Endodermal cell (in vitro differentiated cells): ENCODE results near the gene ZC2HC1B. TPM values are rescaled to one million over a fixed set of nuclear protein-coding genes. Genes with fewer than 3 reads are reported as not detected.

ENCODE experiments used
- DNase-seq: peaks from one replicate; pipeline ENCODE4 v3.0.0-alpha.2; 2017
- H3K27ac ChIP-seq: 2 replicates; pipeline ENCODE4 v1.5.1; 2013; ENCODE audit warnings: mild to moderate bottlenecking, low read depth, low read length, moderate library complexity
- H3K27me3 ChIP-seq: 2 replicates; pipeline ENCODE4 v1.6.1; 2013; ENCODE audit warnings: mild to moderate bottlenecking, low read length, moderate library complexity; ENCODE audit not compliant: insufficient read depth, control insufficient read depth, poor library complexity, severe bottlenecking
- H3K36me3 ChIP-seq: 2 replicates; pipeline ENCODE4 v1.7.0; 2013; ENCODE audit warnings: mild to moderate bottlenecking, low read length, moderate library complexity; ENCODE audit not compliant: control insufficient read depth, insufficient read depth
- H3K4me1 ChIP-seq: one replicate; pipeline ENCODE4 v1.7.0; 2013; ENCODE audit warnings: low read length; ENCODE audit not compliant: control insufficient read depth, insufficient read depth
- H3K4me3 ChIP-seq: 2 replicates; pipeline ENCODE4 v1.5.1; 2013; ENCODE audit warnings: mild to moderate bottlenecking, low read length, moderate library complexity
- H3K9ac ChIP-seq: 2 replicates; pipeline ENCODE4 v1.6.1; 2013; ENCODE audit warnings: mild to moderate bottlenecking, low read length, moderate library complexity; ENCODE audit not compliant: poor library complexity, severe bottlenecking; ENCODE audit errors: extremely low read depth
- H3K9me3 ChIP-seq: 2 replicates; pipeline ENCODE4 v1.6.1; 2013; ENCODE audit warnings: mild to moderate bottlenecking, low read length, moderate library complexity; ENCODE audit not compliant: control insufficient read depth
- H3K27ac Mint-ChIP-seq: 2 replicates; pipeline ENCODE4 v1.8.0; 2020; ENCODE audit warnings: mixed read lengths
- H3K27me3 Mint-ChIP-seq: 2 replicates; pipeline ENCODE4 v1.8.0; 2021; ENCODE audit warnings: mild to moderate bottlenecking, mixed read lengths; ENCODE audit not compliant: insufficient read depth
- H3K36me3 Mint-ChIP-seq: 2 replicates; pipeline ENCODE4 v1.8.0; 2020; ENCODE audit warnings: low read depth, mixed read lengths
- H3K4me1 Mint-ChIP-seq: 2 replicates; pipeline ENCODE4 v1.8.0; 2020; ENCODE audit warnings: mixed read lengths
- H3K4me3 Mint-ChIP-seq: 2 replicates; pipeline ENCODE4 v1.8.0; 2020; ENCODE audit warnings: mild to moderate bottlenecking, moderate library complexity, mixed read lengths
- H3K9me3 Mint-ChIP-seq: 2 replicates; pipeline ENCODE4 v1.8.0; 2020; ENCODE audit warnings: mild to moderate bottlenecking, mixed read lengths
- WGBS, 2 experiments: methylation state at CpG; one replicate each; pipeline versions ENCODE4 v1.1.5 to v1.1.7; 2013; ENCODE audit warnings: missing lambda C conversion rate in 2 of 2, mixed read lengths in 1 of 2; ENCODE audit not compliant: insufficient coverage in 1 of 2, insufficient read length in 1 of 2; 5-methylcytosine and 5-hydroxymethylcytosine counted together
- total RNA-seq, 2 donors: library from RNA; stranded (reverse); fragmentation: NEBNext Ultra II Directional in 1 of 2; extraction: Animal tissue kit (Norgen Biotek cat#: 25700) in 1 of 2; gene quantifications; 2 replicates in 1 of 2; 3 replicates in 1 of 2; pipeline ENCODE4 v1.2.1, GENCODE V29; 2021
- TF ChIP-seq, protein P1 (sequence below): fragments of 200-600 bp; sonication (generic); conservative IDR thresholded peaks from 2 replicates; pipeline ENCODE4 v1.5.0; 2021; ENCODE audit warnings: antibody characterized with exemption, mild to moderate bottlenecking

ZC2HC1B gene
- total RNA-seq, 2 donors from 2014 or later, result not detected

DNA sequence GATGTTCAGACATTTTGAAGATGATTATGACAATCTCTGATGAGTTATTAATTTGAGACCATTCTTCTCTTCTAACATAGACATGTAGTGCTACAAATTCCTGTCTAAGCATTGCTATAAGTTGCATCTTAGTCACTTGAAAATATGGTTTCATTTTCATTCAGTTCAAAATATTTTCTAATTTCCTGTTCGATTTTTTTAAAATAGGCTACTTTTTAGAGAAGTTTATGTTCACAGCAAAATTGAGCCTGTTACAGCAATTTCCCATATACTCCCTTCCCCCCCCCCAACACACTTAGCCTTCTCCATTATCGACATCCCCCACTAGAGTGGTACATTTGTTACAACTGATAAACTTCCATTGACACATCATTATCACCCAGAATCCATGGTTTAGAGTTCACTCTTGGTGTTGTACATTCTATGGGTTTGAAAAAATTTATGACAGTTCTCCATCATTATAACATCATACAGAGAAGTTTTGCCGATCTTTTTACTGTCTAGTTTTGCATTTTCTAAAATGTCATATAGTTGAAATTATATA is 112.6 kb downstream of the ZC2HC1B start:
- Histone ChIP-seq H3K27me3 (peaks cover 20% of the 10 kb centered on the region), H3K27ac (no peak overlapping the region), H3K9ac (no peak overlapping the region), H3K4me1 (peaks cover 21% of the 10 kb centered on the region), H3K4me3 (no peak overlapping the region), H3K36me3 (no peaks in the 10 kb centered on the region), H3K9me3 (peaks cover 14% of the 10 kb centered on the region)
- H3K27ac Mint-ChIP-seq, result no peak overlapping the region
- H3K27me3 Mint-ChIP-seq, result peaks cover 52% of the 10 kb centered on the region
- 88 to 100% methylated on average over 1 of the region's 3 CpGs for WGBS, 2 experiments
- no peaks in the 10 kb centered on the region for H3K36me3 Mint-ChIP-seq
- no peak overlapping the region for H3K4me3 Mint-ChIP-seq
- TF ChIP-seq, protein P1, sequence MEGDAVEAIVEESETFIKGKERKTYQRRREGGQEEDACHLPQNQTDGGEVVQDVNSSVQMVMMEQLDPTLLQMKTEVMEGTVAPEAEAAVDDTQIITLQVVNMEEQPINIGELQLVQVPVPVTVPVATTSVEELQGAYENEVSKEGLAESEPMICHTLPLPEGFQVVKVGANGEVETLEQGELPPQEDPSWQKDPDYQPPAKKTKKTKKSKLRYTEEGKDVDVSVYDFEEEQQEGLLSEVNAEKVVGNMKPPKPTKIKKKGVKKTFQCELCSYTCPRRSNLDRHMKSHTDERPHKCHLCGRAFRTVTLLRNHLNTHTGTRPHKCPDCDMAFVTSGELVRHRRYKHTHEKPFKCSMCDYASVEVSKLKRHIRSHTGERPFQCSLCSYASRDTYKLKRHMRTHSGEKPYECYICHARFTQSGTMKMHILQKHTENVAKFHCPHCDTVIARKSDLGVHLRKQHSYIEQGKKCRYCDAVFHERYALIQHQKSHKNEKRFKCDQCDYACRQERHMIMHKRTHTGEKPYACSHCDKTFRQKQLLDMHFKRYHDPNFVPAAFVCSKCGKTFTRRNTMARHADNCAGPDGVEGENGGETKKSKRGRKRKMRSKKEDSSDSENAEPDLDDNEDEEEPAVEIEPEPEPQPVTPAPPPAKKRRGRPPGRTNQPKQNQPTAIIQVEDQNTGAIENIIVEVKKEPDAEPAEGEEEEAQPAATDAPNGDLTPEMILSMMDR, result no peak
- DNase-seq, result no peak
- H3K9me3 Mint-ChIP-seq, result no peaks in the 10 kb centered on the region
- peaks cover 30% of the 10 kb centered on the region for H3K4me1 Mint-ChIP-seq

DNA sequence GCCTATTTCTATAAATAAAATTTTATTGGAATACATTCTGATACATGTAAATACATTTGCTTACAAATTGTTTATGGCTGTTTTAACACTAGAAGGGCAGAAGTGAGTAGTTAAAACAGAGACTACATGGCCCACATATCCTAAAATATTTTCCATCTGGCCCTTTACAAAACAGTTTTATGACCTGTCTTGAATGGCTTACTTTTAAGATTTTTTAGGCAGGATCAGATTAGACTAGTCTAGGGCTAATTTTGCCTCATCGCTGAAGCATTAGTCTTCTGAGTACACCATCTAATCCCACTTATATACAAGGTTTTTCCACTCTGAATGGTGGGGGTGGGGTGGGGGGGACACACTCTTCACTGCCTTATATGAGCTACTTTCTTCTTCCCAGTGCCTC is 116.6 kb downstream of the ZC2HC1B start:
- WGBS, 2 experiments, result no CpG with 5 or more reads among the region's 1 CpG
- Histone ChIP-seq H3K9ac (no peak overlapping the region), H3K27ac (no peak overlapping the region), H3K36me3 (no peaks in the 10 kb centered on the region), H3K27me3 (peaks cover 17% of the 10 kb centered on the region), H3K4me3 (no peak overlapping the region), H3K9me3 (peaks cover 14% of the 10 kb centered on the region), H3K4me1 (peaks cover 1% of the 10 kb centered on the region)
- no peak for DNase-seq
- H3K9me3 Mint-ChIP-seq, result no peaks in the 10 kb centered on the region
- peaks cover 34% of the 10 kb centered on the region for H3K27me3 Mint-ChIP-seq
- H3K4me1 Mint-ChIP-seq, result peaks cover 7% of the 10 kb centered on the region
- TF ChIP-seq, protein P1, result no peak
- H3K36me3 Mint-ChIP-seq, result no peaks in the 10 kb centered on the region
- no peak overlapping the region for H3K4me3 Mint-ChIP-seq
- H3K27ac Mint-ChIP-seq, result no peak overlapping the region

DNA sequence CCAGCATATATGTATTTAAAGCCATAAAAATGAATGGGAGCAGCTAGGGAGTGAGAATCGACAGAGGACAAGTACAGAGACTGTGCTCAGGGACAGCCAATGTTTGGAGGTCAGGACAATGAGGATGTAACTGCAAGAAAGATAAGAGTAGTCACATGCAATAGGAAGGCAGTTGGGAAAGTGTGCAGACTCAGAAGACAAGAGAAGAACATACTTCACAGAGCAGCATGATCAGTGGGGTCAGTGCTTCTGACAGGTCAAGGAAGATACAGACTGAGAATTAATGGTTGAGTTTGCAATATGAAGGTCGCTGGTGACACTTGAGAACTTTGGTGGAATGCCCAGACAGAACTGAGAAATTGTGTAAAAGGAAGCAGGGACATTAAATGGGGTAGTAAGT is 118.7 kb downstream of the ZC2HC1B start:
- DNase-seq, result no peak
- TF ChIP-seq, protein P1, result no peak
- H3K4me1 Mint-ChIP-seq, result no peaks in the 10 kb centered on the region
- H3K9me3 Mint-ChIP-seq, result no peaks in the 10 kb centered on the region
- Histone ChIP-seq H3K4me1 (no peaks in the 10 kb centered on the region), H3K9me3 (peaks cover 14% of the 10 kb centered on the region), H3K27ac (no peak overlapping the region), H3K4me3 (no peak overlapping the region), H3K9ac (no peak overlapping the region), H3K27me3 (peaks cover 38% of the 10 kb centered on the region), H3K36me3 (no peaks in the 10 kb centered on the region)
- H3K27me3 Mint-ChIP-seq, result peaks cover 46% of the 10 kb centered on the region
- no peak overlapping the region for H3K27ac Mint-ChIP-seq
- H3K36me3 Mint-ChIP-seq, result no peaks in the 10 kb centered on the region
- WGBS, 2 experiments, result 83 to 85% methylated on average over 2 of the region's 2 CpGs
- no peak overlapping the region for H3K4me3 Mint-ChIP-seq
